Measurements from ENCODE around the gene MFF.

DNA sequence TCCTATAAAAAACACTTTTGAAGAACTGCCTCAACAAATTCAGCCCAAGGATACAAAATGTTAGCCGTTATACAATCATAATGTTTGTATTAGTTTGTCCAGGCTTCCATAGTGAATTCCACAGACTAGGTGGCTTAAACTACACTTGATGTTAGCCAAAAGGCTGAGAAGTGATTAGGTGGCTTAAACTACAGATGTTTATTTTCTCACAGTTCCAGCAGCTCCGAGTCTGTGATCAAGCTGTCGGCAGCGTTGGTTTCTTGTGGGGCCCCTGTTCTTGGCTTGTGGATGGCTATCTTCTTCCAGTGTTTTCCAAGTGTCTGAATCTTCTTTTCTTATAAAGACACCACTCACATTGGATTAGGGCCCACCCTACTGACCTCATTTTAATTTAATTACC, 31.5 kb upstream of the MFF start:
- TF ChIP-seq, protein P1, sequence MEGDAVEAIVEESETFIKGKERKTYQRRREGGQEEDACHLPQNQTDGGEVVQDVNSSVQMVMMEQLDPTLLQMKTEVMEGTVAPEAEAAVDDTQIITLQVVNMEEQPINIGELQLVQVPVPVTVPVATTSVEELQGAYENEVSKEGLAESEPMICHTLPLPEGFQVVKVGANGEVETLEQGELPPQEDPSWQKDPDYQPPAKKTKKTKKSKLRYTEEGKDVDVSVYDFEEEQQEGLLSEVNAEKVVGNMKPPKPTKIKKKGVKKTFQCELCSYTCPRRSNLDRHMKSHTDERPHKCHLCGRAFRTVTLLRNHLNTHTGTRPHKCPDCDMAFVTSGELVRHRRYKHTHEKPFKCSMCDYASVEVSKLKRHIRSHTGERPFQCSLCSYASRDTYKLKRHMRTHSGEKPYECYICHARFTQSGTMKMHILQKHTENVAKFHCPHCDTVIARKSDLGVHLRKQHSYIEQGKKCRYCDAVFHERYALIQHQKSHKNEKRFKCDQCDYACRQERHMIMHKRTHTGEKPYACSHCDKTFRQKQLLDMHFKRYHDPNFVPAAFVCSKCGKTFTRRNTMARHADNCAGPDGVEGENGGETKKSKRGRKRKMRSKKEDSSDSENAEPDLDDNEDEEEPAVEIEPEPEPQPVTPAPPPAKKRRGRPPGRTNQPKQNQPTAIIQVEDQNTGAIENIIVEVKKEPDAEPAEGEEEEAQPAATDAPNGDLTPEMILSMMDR (conservative IDR thresholded peaks at IDR 0.05; ENCODE audit: low read depth, low read length): no peak
- TF ChIP-seq RAD21 (IDR thresholded peaks at IDR 0.05; ENCODE audit: low read length) (no peak), MAZ (IDR thresholded peaks at IDR 0.05; ENCODE audit: borderline replicate concordance, low read depth, low read length) (no peak), FOS (IDR thresholded peaks at IDR 0.05; ENCODE audit: low read depth, low read length) (no peak)
